ENCODE data around the gene CMYA5. TPM values are rescaled to one million over a fixed set of nuclear protein-coding genes. Genes with fewer than 3 reads are reported as not detected.

Gene CMYA5
- total RNA-seq, 2 donors from 2014 or later, result 1.6 to 3.3 TPM

DNA sequence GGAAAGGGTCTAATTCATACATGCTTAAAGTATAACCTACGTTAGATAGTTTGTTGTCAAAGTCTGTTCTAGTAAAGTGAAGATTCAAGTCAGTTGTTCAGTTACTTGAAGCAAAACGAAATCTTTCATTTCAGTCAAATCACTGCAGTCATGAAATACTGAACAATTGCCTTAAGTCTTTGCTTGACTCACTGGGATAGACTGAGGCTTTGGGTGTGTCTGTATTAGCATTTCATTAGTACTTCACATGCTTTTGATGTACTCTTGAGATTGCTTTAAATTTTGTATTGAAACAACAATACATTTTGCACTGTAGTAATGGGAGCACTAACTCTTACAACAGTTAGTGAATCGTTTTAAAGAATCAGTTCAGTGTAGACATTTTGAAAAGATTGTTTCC is 4.0 kb upstream of the CMYA5 start:
- Histone ChIP-seq H3K27ac (no peak overlapping the region), H3K27me3 (no peaks in the 10 kb centered on the region), H3K36me3 (replicated peaks in 1 of 2; ENCODE audit: insufficient read depth in 1 of 2, low read depth in 2 of 2) (peaks cover 0 to 10% of the 10 kb centered on the region in 2 donors), H3K4me3 (no peak overlapping the region), H3K4me1 (no peaks in the 10 kb centered on the region), H3K9me3 (no peaks in the 10 kb centered on the region)
- DNase-seq (no peak), ATAC-seq (no peak)
- WGBS, 2 donors, result 70 to 71% methylated on average over 3 of the region's 3 CpGs
- TF ChIP-seq, protein P1, sequence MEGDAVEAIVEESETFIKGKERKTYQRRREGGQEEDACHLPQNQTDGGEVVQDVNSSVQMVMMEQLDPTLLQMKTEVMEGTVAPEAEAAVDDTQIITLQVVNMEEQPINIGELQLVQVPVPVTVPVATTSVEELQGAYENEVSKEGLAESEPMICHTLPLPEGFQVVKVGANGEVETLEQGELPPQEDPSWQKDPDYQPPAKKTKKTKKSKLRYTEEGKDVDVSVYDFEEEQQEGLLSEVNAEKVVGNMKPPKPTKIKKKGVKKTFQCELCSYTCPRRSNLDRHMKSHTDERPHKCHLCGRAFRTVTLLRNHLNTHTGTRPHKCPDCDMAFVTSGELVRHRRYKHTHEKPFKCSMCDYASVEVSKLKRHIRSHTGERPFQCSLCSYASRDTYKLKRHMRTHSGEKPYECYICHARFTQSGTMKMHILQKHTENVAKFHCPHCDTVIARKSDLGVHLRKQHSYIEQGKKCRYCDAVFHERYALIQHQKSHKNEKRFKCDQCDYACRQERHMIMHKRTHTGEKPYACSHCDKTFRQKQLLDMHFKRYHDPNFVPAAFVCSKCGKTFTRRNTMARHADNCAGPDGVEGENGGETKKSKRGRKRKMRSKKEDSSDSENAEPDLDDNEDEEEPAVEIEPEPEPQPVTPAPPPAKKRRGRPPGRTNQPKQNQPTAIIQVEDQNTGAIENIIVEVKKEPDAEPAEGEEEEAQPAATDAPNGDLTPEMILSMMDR (IDR thresholded peaks at IDR 0.05), result no peak
- no peak for TF ChIP-seq POLR2A (IDR thresholded peaks at IDR 0.05)
- intact Hi-C loops (cut with DNase I), result no loop called here

DNA sequence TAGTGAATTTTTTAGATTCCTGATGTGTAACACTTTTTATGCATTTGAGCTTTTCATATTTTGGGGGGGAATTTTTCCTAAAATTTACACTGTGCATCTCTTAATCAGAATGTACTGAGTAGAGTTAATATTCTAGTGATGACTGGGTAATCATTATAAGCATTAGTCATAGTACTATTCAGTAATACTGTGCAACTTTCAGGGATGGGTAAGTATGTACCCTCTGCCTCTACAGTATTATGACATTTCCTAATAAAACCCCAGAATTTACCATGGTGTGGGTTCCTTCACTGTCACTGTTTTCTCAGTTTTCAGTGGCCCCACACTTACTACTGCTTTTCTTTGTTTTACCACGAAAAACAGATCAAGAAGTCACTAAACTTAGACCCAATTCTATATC is 2.8 kb upstream of the CMYA5 start:
- Histone ChIP-seq H3K27ac (no peak overlapping the region), H3K27me3 (no peaks in the 10 kb centered on the region), H3K9me3 (no peaks in the 10 kb centered on the region), H3K36me3 (replicated peaks in 1 of 2; ENCODE audit: insufficient read depth in 1 of 2, low read depth in 2 of 2) (peaks cover 0 to 8% of the 10 kb centered on the region in 2 donors), H3K4me3 (no peak overlapping the region), H3K4me1 (no peaks in the 10 kb centered on the region)
- TF ChIP-seq POLR2A (IDR thresholded peaks at IDR 0.05), result no peak
- TF ChIP-seq, protein P1 (IDR thresholded peaks at IDR 0.05), result no peak
- DNase-seq (no peak), ATAC-seq (no peak)
- 93 to 94% methylated on average over 1 of the region's 1 CpG for WGBS, 2 donors
- intact Hi-C loops (cut with DNase I), result no loop called here

DNA sequence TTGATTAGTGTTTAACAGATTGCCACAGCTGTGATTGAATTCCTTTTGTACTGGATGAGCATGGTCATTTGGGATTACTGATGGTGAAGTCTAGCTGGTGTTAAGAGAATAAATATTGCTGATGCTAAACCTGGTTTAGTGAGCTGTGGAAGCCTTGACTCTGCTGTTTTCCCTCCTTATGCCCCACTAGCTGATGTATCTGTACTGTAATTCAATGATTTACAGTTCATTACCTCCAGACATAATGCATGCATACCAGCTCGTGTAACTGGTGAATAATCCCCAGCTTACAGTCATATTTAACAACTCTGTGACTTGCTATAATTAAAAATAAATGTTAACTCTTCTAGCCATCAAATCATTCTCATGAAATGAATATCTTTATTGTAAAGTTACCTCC is 1.7 kb upstream of the CMYA5 start:
- Histone ChIP-seq H3K27ac (no peak overlapping the region), H3K4me1 (no peaks in the 10 kb centered on the region), H3K4me3 (no peak overlapping the region), H3K27me3 (no peaks in the 10 kb centered on the region), H3K36me3 (replicated peaks in 1 of 2; ENCODE audit: insufficient read depth in 1 of 2, low read depth in 2 of 2) (peaks cover 0 to 4% of the 10 kb centered on the region in 2 donors), H3K9me3 (no peaks in the 10 kb centered on the region)
- TF ChIP-seq, protein P1 (IDR thresholded peaks at IDR 0.05), result no peak
- TF ChIP-seq POLR2A (IDR thresholded peaks at IDR 0.05), result no peak
- 65 to 96% methylated on average over 1 of the region's 1 CpG for WGBS, 2 donors
- ATAC-seq (no peak), DNase-seq (no peak)
- intact Hi-C loops (cut with DNase I), result no loop called here

DNA sequence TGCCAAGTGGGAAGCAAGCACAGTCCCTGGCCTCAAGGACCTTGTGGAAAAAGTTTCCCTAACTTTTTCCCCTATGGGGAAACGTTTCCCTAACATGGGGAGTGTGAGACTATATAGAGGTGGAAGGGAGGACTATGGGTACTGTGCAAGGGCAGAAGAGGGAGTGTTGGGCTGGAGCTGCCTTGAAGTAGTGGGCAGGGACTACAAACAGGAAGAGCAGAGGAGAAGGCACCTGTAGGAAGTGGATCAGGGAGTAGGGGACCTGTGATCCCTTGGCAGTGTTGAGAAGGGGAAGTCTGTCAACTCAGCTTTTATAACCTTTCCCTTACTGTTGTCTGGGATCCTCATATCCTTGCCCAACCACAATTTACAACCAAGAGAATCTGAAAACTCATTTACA is 1.4 kb downstream of the CMYA5 start:
- no peak for DNase-seq
- no peak overlapping the region for H3K4me3 ChIP-seq
- H3K27me3 ChIP-seq, result no peaks in the 10 kb centered on the region
- intact Hi-C loops (cut with DNase I), result no loop called here
- H3K36me3 ChIP-seq (replicated peaks in 1 of 2; ENCODE audit: insufficient read depth in 1 of 2, low read depth in 2 of 2), result no peaks in the 10 kb centered on the region
- no peaks in the 10 kb centered on the region for H3K4me1 ChIP-seq
- no peaks in the 10 kb centered on the region for H3K9me3 ChIP-seq
- H3K27ac ChIP-seq, result no peak overlapping the region
- WGBS, 2 donors, result 60 to 64% methylated on average over 1 of the region's 1 CpG
- ATAC-seq, result no peak
- no peak for TF ChIP-seq POLR2A (IDR thresholded peaks at IDR 0.05)
- TF ChIP-seq, protein P1 (IDR thresholded peaks at IDR 0.05), result no peak

DNA sequence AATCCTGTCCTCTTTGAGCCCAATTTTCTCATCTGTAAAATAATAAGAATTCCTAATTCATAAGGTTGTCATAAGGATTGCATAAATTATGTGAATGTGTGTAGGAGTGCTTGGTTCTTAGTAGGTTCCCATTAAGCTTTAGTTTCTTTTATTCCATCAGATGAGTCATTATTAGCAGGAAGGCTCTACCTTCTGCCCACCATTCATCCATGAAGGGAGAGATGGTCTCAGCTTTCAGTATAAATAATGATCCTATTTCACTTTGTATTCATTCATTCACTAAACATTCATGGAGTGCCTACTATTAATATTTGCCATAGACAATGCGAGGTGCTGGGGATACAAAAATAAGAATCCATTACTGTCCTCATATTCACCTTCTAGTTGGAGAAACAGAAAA is 3.0 kb downstream of the CMYA5 start:
- intact Hi-C loops (cut with DNase I), result no loop called here
- no peak for DNase-seq
- no peak overlapping the region for H3K27ac ChIP-seq

More for the DNA sequence above, 3.0 kb downstream of the CMYA5 start:
- no peaks in the 10 kb centered on the region for H3K4me1 ChIP-seq
- no peak for TF ChIP-seq POLR2A (IDR thresholded peaks at IDR 0.05)
- TF ChIP-seq, protein P1 (IDR thresholded peaks at IDR 0.05), result no peak
- H3K36me3 ChIP-seq (replicated peaks in 1 of 2; ENCODE audit: insufficient read depth in 1 of 2, low read depth in 2 of 2), result no peaks in the 10 kb centered on the region
- H3K27me3 ChIP-seq, result no peaks in the 10 kb centered on the region
- ATAC-seq, result no peak
- H3K9me3 ChIP-seq, result no peaks in the 10 kb centered on the region
- 94 to 95% methylated on average over 1 of the region's 1 CpG for WGBS, 2 donors
- no peak overlapping the region for H3K4me3 ChIP-seq
